H9 (cell line): ENCODE results near the gene TMIGD3. TPM values are rescaled to one million over a fixed set of nuclear protein-coding genes. Genes with fewer than 3 reads are reported as not detected.

Experiments used
- DNase-seq: peaks from one replicate; pipeline ENCODE4 v3.0.0-alpha.2; 2017
- H2AFZ ChIP-seq: one replicate; pipeline ENCODE4 v1.6.1; 2013; ENCODE audit warnings: mild to moderate bottlenecking, low read length, control low read depth, moderate library complexity
- H2AK5ac ChIP-seq: 2 replicates; pipeline ENCODE4 v1.6.1; 2013; ENCODE audit warnings: low read length, control low read depth, mixed read lengths; ENCODE audit not compliant: insufficient read length
- H2BK120ac ChIP-seq: one replicate; pipeline ENCODE4 v1.6.1; 2013; ENCODE audit warnings: low read depth, mild to moderate bottlenecking, low read length, control low read depth, inconsistent platforms; ENCODE audit not compliant: poor library complexity, severe bottlenecking
- H2BK12ac ChIP-seq: 2 replicates; pipeline ENCODE4 v1.6.1; 2013; ENCODE audit warnings: low read length, control low read depth, mixed read lengths, low read depth; ENCODE audit not compliant: insufficient read length
- H2BK15ac ChIP-seq: 2 replicates; pipeline ENCODE4 v1.6.1; 2013; ENCODE audit warnings: low read depth, low read length, control low read depth
- H2BK20ac ChIP-seq: one replicate; pipeline ENCODE4 v1.6.1; 2013; ENCODE audit warnings: low read depth, mild to moderate bottlenecking, low read length, control low read depth, inconsistent platforms; ENCODE audit not compliant: poor library complexity, severe bottlenecking
- H2BK5ac ChIP-seq: 2 replicates; pipeline ENCODE4 v1.6.1; 2013; ENCODE audit warnings: low read length, control low read depth, mixed read lengths; ENCODE audit not compliant: insufficient read length
- H3K14ac ChIP-seq: 2 replicates; pipeline ENCODE4 v1.6.1; 2013; ENCODE audit warnings: low read length, control low read depth; ENCODE audit not compliant: insufficient read depth
- H3K18ac ChIP-seq: 2 replicates; pipeline ENCODE4 v1.6.1; 2013; ENCODE audit warnings: low read depth, mild to moderate bottlenecking, mixed read lengths, low read length, control low read depth; ENCODE audit not compliant: insufficient read length
- H3K23ac ChIP-seq: 2 replicates; pipeline ENCODE4 v1.6.1; 2013; ENCODE audit warnings: low read length, control low read depth, mixed read lengths, low read depth; ENCODE audit not compliant: insufficient read length
- H3K23me2 ChIP-seq: 2 replicates; pipeline ENCODE4 v1.6.1; 2013; ENCODE audit warnings: low read depth, mild to moderate bottlenecking, mixed read lengths, low read length, control low read depth; ENCODE audit not compliant: insufficient read length, poor library complexity, severe bottlenecking
- H3K27ac ChIP-seq: 2 replicates; pipeline ENCODE4 v1.5.1; 2013; ENCODE audit warnings: low read length, control low read depth, mixed read lengths, low read depth; ENCODE audit not compliant: insufficient read length
- H3K27me3 ChIP-seq: 2 replicates; pipeline ENCODE4 v1.6.1; 2013; ENCODE audit warnings: low read length, control low read depth, inconsistent platforms; ENCODE audit not compliant: insufficient read depth
- H3K4ac ChIP-seq: 2 replicates; pipeline ENCODE4 v1.6.1; 2013; ENCODE audit warnings: low read depth, mild to moderate bottlenecking, control low read depth, inconsistent platforms, low read length, moderate library complexity
- H3K4me1 ChIP-seq: 2 replicates; pipeline ENCODE4 v1.6.1; 2013; ENCODE audit warnings: low read length, control low read depth, inconsistent platforms; ENCODE audit not compliant: insufficient read depth
- H3K4me2 ChIP-seq: 2 replicates; pipeline ENCODE4 v1.6.1; 2013; ENCODE audit warnings: low read length, control low read depth, mixed read lengths; ENCODE audit not compliant: insufficient read length, insufficient read depth
- H3K56ac ChIP-seq: 2 replicates; pipeline ENCODE4 v1.6.1; 2013; ENCODE audit warnings: low read depth, mild to moderate bottlenecking, mixed read lengths, low read length, control low read depth; ENCODE audit not compliant: insufficient read length
- H3K79me1 ChIP-seq: 2 replicates; pipeline ENCODE4 v1.6.1; 2013; ENCODE audit warnings: low read depth, mild to moderate bottlenecking, moderate library complexity, low read length, control low read depth, inconsistent platforms; ENCODE audit not compliant: insufficient read depth, poor library complexity, severe bottlenecking
- H3K79me2 ChIP-seq: 2 replicates; pipeline ENCODE4 v1.6.1; 2013; ENCODE audit warnings: low read length, control low read depth, inconsistent platforms; ENCODE audit not compliant: insufficient read depth
- H3K9ac ChIP-seq: 2 replicates; pipeline ENCODE4 v1.6.1; 2013; ENCODE audit warnings: low read length, control low read depth, mixed read lengths; ENCODE audit not compliant: insufficient read length; ENCODE audit errors: extremely low read depth
- H3K9me3 ChIP-seq: one replicate; pipeline ENCODE4 v1.6.1; 2013; ENCODE audit warnings: low read depth, low read length, inconsistent platforms; ENCODE audit not compliant: control insufficient read depth
- H3T11ph ChIP-seq: one replicate; pipeline ENCODE4 v1.6.1; 2013; ENCODE audit warnings: mild to moderate bottlenecking, low read length, control low read depth, inconsistent platforms
- H4K20me1 ChIP-seq: one replicate; pipeline ENCODE4 v1.6.1; 2013; ENCODE audit not compliant: control insufficient read depth, insufficient read length, insufficient read depth
- H4K5ac ChIP-seq: 2 replicates; pipeline ENCODE4 v1.6.1; 2013; ENCODE audit warnings: low read depth, mild to moderate bottlenecking, mixed read lengths, low read length, control low read depth; ENCODE audit not compliant: insufficient read length
- H4K8ac ChIP-seq: replicated peaks from 2 replicates; pipeline ENCODE4 v1.6.1; 2013; ENCODE audit warnings: low read length, control low read depth, mixed read lengths, low read depth; ENCODE audit not compliant: insufficient read length
- H4K91ac ChIP-seq: 2 replicates; pipeline ENCODE4 v1.6.1; 2013; ENCODE audit warnings: low read depth, mild to moderate bottlenecking, moderate library complexity, mixed read lengths, low read length, control low read depth; ENCODE audit not compliant: insufficient read length
- H3K27ac Mint-ChIP-seq, 3 experiments: 2 replicates in 2 of 3; 3 replicates in 1 of 3; pipeline ENCODE4 v1.8.0; 2020 to 2021; ENCODE audit warnings: mixed read lengths in 3 of 3, mild to moderate bottlenecking in 1 of 3, moderate library complexity in 1 of 3
- H3K27me3 Mint-ChIP-seq: 2 replicates; pipeline ENCODE4 v1.8.0; 2021; ENCODE audit warnings: low read depth, mild to moderate bottlenecking, moderate library complexity, mixed read lengths
- H3K36me3 Mint-ChIP-seq, 3 experiments: 2 replicates in 2 of 3; 3 replicates in 1 of 3; pipeline ENCODE4 v1.8.0; 2020 to 2021; ENCODE audit warnings: low read depth in 3 of 3, mixed read lengths in 3 of 3; ENCODE audit not compliant: insufficient read depth in 1 of 3
- H3K4me1 Mint-ChIP-seq, 2 experiments: 2 replicates each; pipeline ENCODE4 v1.8.0; 2020; ENCODE audit warnings: mixed read lengths in 2 of 2
- H3K4me3 Mint-ChIP-seq, 2 experiments: 2 replicates in 1 of 2; 3 replicates in 1 of 2; pipeline ENCODE4 v1.8.0; 2020 to 2021; ENCODE audit warnings: mild to moderate bottlenecking in 2 of 2, mixed read lengths in 2 of 2, moderate library complexity in 1 of 2
- H3K9me3 Mint-ChIP-seq, 2 experiments: 2 replicates in 1 of 2; 3 replicates in 1 of 2; pipeline ENCODE4 v1.8.0; 2020; ENCODE audit warnings: mild to moderate bottlenecking in 2 of 2, mixed read lengths in 2 of 2, moderate library complexity in 1 of 2
- CTCF ChIP-seq: fragments of 200-600 bp; sonication (generic); conservative IDR thresholded peaks from 3 replicates; pipeline ENCODE4 v1.8.0; 2021; ENCODE audit warnings: antibody characterized with exemption, mild to moderate bottlenecking
- WGBS: extraction: QIAGEN DNeasy Blood & Tissue Kit; methylation state at CpG from one replicate; pipeline ENCODE4 v1.1.7; 2013; ENCODE audit warnings: missing lambda C conversion rate, low lambda C conversion rate, mixed read lengths; ENCODE audit not compliant: insufficient read length; ENCODE audit errors: extremely low coverage; 5-methylcytosine and 5-hydroxymethylcytosine counted together
- total RNA-seq: library from RNA; stranded (reverse); gene quantifications from 2 replicates; pipeline ENCODE4 v1.2.1, GENCODE V29; 2021

Gene TMIGD3
- total RNA-seq, 1 experiment from 2014 or later, result not detected

GRCh38 chr1:111505641-111506119, 2.2 kb upstream of the TMIGD3 start:
- Histone ChIP-seq H4K20me1 (no peaks in the 10 kb centered on the region), H2BK120ac (no peak overlapping the region), H2BK20ac (no peak overlapping the region), H2BK15ac (no peak overlapping the region), H2AFZ (no peak overlapping the region), H3K79me2 (no peaks in the 10 kb centered on the region), H3K23me2 (no peaks in the 10 kb centered on the region), H3K56ac (no peak overlapping the region), H2AK5ac (no peak overlapping the region), H3K4me1 (no peaks in the 10 kb centered on the region), H3K4ac (no peak overlapping the region), H3K4me2 (no peak overlapping the region), H3K18ac (no peak overlapping the region), H3K27me3 (no peaks in the 10 kb centered on the region), H2BK5ac (no peak overlapping the region), H3K23ac (no peak overlapping the region), H3K9ac (no peak overlapping the region), H4K8ac (no peak overlapping the region), H4K5ac (no peak overlapping the region), H3T11ph (no peak overlapping the region), H4K91ac (no peak overlapping the region), H3K79me1 (no peaks in the 10 kb centered on the region), H3K14ac (no peak overlapping the region), H2BK12ac (no peak overlapping the region), H3K9me3 (no peaks in the 10 kb centered on the region), H3K27ac (no peak overlapping the region)
- Mint-ChIP-seq H3K4me3 (no peak overlapping the region), H3K27ac (no peak overlapping the region), H3K4me1 (peaks cover 6 to 10% of the 10 kb centered on the region in 2 experiments), H3K36me3 (no peaks in the 10 kb centered on the region), H3K27me3 (peaks cover 3% of the 10 kb centered on the region), H3K9me3 (no peaks in the 10 kb centered on the region)
- TF ChIP-seq CTCF, result no peak
- no peak for DNase-seq
- WGBS, result no CpG with 5 or more reads among the region's 6 CpGs
